ENCODE results near the gene RPAP3. TPM values are rescaled to one million over a fixed set of nuclear protein-coding genes. Genes with fewer than 3 reads are reported as not detected.

The RPAP3 gene
- total RNA-seq, 1 experiment from 2014 or later = 48.9 TPM

GRCh38 chr12:47621960-47622359 lies 83.9 kb downstream of the RPAP3 start:
- Histone ChIP-seq H2AK5ac (ENCODE audit: insufficient read length, low read length) (no peak overlapping the region), H2BK15ac (ENCODE audit: low read depth, low read length) (no peak overlapping the region), H3K23ac (ENCODE audit: insufficient read length, low read depth, low read length) (no peak overlapping the region), H3K4ac (ENCODE audit: low read depth, low read length) (no peak overlapping the region), H3K56ac (ENCODE audit: insufficient read length, low read depth, low read length) (no peak overlapping the region), H2BK5ac (ENCODE audit: insufficient read length, low read length) (no peak overlapping the region), H3K14ac (ENCODE audit: insufficient read depth, low read length) (no peak overlapping the region), H3K27ac (ENCODE audit: insufficient read length, low read depth, low read length) (no peak overlapping the region), H3K18ac (ENCODE audit: insufficient read length, low read depth, low read length) (no peak overlapping the region), H3K4me2 (ENCODE audit: insufficient read depth, insufficient read length, low read length) (no peak overlapping the region), H3K79me1 (ENCODE audit: insufficient read depth, low read depth, low read length, poor library complexity, severe bottlenecking) (no peaks in the 10 kb centered on the region), H2AFZ (ENCODE audit: low read length) (no peak overlapping the region), H4K20me1 (ENCODE audit: control insufficient read depth, insufficient read depth, insufficient read length) (no peaks in the 10 kb centered on the region), H3K79me2 (ENCODE audit: insufficient read depth, low read length) (no peaks in the 10 kb centered on the region), H4K8ac (replicated peaks; ENCODE audit: insufficient read length, low read depth, low read length) (no peak overlapping the region), H2BK120ac (ENCODE audit: low read depth, low read length, poor library complexity, severe bottlenecking) (no peak overlapping the region), H3K4me1 (ENCODE audit: insufficient read depth, low read length) (no peaks in the 10 kb centered on the region), H2BK20ac (ENCODE audit: low read depth, low read length, poor library complexity, severe bottlenecking) (no peak overlapping the region), H4K91ac (ENCODE audit: insufficient read length, low read depth, low read length) (no peak overlapping the region), H4K5ac (ENCODE audit: insufficient read length, low read depth, low read length) (no peak overlapping the region), H3K23me2 (ENCODE audit: insufficient read length, low read depth, low read length, poor library complexity, severe bottlenecking) (no peaks in the 10 kb centered on the region), H2BK12ac (ENCODE audit: insufficient read length, low read depth, low read length) (no peak overlapping the region), H3K27me3 (ENCODE audit: insufficient read depth, low read length) (no peaks in the 10 kb centered on the region), H3T11ph (ENCODE audit: low read length) (no peak overlapping the region), H3K9ac (ENCODE audit: extremely low read depth, insufficient read length, low read length) (no peak overlapping the region), H3K9me3 (ENCODE audit: control insufficient read depth, low read depth, low read length) (no peaks in the 10 kb centered on the region)
- no peak for DNase-seq
- Mint-ChIP-seq H3K27ac (no peak overlapping the region), H3K27me3 (ENCODE audit: low read depth) (no peaks in the 10 kb centered on the region), H3K36me3 (ENCODE audit: insufficient read depth in 1 of 3, low read depth in 3 of 3) (peaks cover 4 to 10% (median 5%) of the 10 kb centered on the region in 3 experiments), H3K9me3 (peaks cover 9% of the 10 kb centered on the region in 2 experiments), H3K4me3 (no peak overlapping the region), H3K4me1 (peaks cover 3 to 7% of the 10 kb centered on the region in 2 experiments; a peak in 3 of 4 replicates)
- no peak for TF ChIP-seq CTCF (conservative IDR thresholded peaks at IDR 0.05)
- no CpG with 5 or more reads among the region's 1 CpG for WGBS (ENCODE audit: extremely low coverage, insufficient read length, low lambda C conversion rate)

Data from H9 (cell line).